Osteocyte (in vitro differentiated cells): ENCODE results near the gene ADCY2. TPM values are rescaled to one million over a fixed set of nuclear protein-coding genes. Genes with fewer than 3 reads are reported as not detected.

Experiments
- DNase-seq: peaks from one replicate; pipeline ENCODE4 v3.0.0; 2021; ENCODE audit warnings: mixed read lengths; ENCODE audit not compliant: unreplicated experiment; ENCODE audit errors: extremely low spot score
- H3K27ac Mint-ChIP-seq: one replicate; pipeline ENCODE4 v1.8.0; 2021; ENCODE audit warnings: mild to moderate bottlenecking, mixed read lengths; ENCODE audit not compliant: unreplicated experiment
- H3K27me3 Mint-ChIP-seq: one replicate; pipeline ENCODE4 v1.8.0; 2021; ENCODE audit warnings: mixed read lengths; ENCODE audit not compliant: unreplicated experiment
- H3K36me3 Mint-ChIP-seq: one replicate; pipeline ENCODE4 v1.8.0; 2021; ENCODE audit warnings: mixed read lengths; ENCODE audit not compliant: unreplicated experiment
- H3K4me1 Mint-ChIP-seq: one replicate; pipeline ENCODE4 v1.8.0; 2021; ENCODE audit warnings: mixed read lengths; ENCODE audit not compliant: unreplicated experiment
- H3K4me3 Mint-ChIP-seq: one replicate; pipeline ENCODE4 v1.8.0; 2021; ENCODE audit warnings: mild to moderate bottlenecking, moderate library complexity, mixed read lengths; ENCODE audit not compliant: unreplicated experiment
- H3K9me3 Mint-ChIP-seq: one replicate; pipeline ENCODE4 v1.8.0; 2021; ENCODE audit warnings: mixed read lengths; ENCODE audit not compliant: unreplicated experiment
- CTCF ChIP-seq: fragments of 200-600 bp; sonication (generic); IDR thresholded peaks from 2 replicates; pipeline ENCODE4 v1.5.0; 2021; ENCODE audit warnings: antibody characterized with exemption, mild to moderate bottlenecking, moderate library complexity
- total RNA-seq: library from RNA; stranded (reverse); gene quantifications from 2 replicates; pipeline ENCODE4 v1.2.1, GENCODE V29; 2021

Gene ADCY2
- total RNA-seq, 1 donor from 2014 or later: not detected

GRCh38 chr5:7813576-7813975, 417.6 kb downstream of the ADCY2 start:
- TF ChIP-seq CTCF: no peak
- peaks cover 29% of the 10 kb centered on the region for H3K27me3 Mint-ChIP-seq
- peaks cover 2% of the 10 kb centered on the region for H3K4me1 Mint-ChIP-seq
- H3K4me3 Mint-ChIP-seq: no peak overlapping the region
- H3K36me3 Mint-ChIP-seq: no peaks in the 10 kb centered on the region
- H3K9me3 Mint-ChIP-seq: no peaks in the 10 kb centered on the region
- no peak overlapping the region for H3K27ac Mint-ChIP-seq
- no peak for DNase-seq

DNA sequence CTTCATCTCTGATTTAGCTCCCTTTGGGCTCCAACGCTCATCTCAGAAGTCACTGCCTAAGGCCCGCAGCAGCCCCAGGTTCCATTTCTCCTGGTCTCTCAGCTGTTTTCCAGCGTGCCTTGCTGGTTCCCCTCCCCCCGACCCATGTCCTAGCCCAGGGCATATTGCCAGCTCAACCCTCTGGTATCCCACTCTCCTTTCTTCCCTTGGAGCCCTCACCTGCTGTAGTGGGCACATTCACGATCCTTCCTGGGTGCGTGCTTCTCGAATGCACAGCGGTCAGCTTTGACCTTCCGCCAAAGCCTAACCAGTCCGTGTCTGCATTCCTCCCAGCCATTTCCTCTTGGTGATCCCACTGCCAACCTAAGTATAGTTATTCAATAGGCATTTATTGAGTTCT, 418.9 kb downstream of the ADCY2 start:
- H3K27me3 Mint-ChIP-seq: peaks cover 27% of the 10 kb centered on the region
- no peaks in the 10 kb centered on the region for H3K9me3 Mint-ChIP-seq
- H3K4me1 Mint-ChIP-seq: peaks cover 2% of the 10 kb centered on the region
- H3K4me3 Mint-ChIP-seq: no peak overlapping the region
- H3K27ac Mint-ChIP-seq: no peak overlapping the region
- no peaks in the 10 kb centered on the region for H3K36me3 Mint-ChIP-seq
- DNase-seq: no peak
- TF ChIP-seq CTCF: no peak

- Mint-ChIP-seq H3K4me3 (no peak overlapping the region), H3K9me3 (no peaks in the 10 kb centered on the region), H3K36me3 (no peaks in the 10 kb centered on the region), H3K4me1 (peaks cover 2% of the 10 kb centered on the region), H3K27ac (no peak overlapping the region), H3K27me3 (peaks cover 23% of the 10 kb centered on the region)
- TF ChIP-seq CTCF: peak; percentile 75
- peak; percentile 89 for DNase-seq
Measured at GRCh38 chr5:7815892-7816534, 420.1 kb downstream of the ADCY2 start.

GRCh38 chr5:7816535-7816901, 420.6 kb downstream of the ADCY2 start:
- no peak for TF ChIP-seq CTCF
- H3K4me3 Mint-ChIP-seq: no peak overlapping the region
- no peaks in the 10 kb centered on the region for H3K36me3 Mint-ChIP-seq
- H3K27ac Mint-ChIP-seq: no peak overlapping the region
- peaks cover 2% of the 10 kb centered on the region for H3K4me1 Mint-ChIP-seq
- no peaks in the 10 kb centered on the region for H3K9me3 Mint-ChIP-seq
- no peak for DNase-seq
- H3K27me3 Mint-ChIP-seq: peaks cover 26% of the 10 kb centered on the region

DNA sequence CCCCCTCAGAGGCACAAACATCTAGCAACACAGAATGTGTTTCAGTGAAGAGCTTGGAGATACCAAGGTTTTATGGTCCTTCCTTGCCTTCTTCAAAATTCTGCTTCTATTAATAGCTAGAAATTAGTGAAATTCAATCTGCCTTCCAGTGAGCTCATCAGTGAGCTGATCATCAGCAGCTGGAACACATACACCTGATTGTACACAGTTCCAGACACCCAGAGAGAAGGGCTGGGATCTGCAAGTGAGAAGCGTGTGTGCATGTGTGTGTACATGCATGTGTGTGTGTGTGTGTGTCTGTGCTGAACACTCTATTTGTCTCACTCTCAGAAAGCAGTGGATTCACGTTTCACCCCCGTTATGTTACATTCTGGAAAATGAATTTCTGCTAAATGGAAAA, 426.5 kb downstream of the ADCY2 start:
- no peak for DNase-seq
- H3K9me3 Mint-ChIP-seq: no peaks in the 10 kb centered on the region
- no peak for TF ChIP-seq CTCF
- no peaks in the 10 kb centered on the region for H3K4me1 Mint-ChIP-seq
- H3K4me3 Mint-ChIP-seq: no peak overlapping the region
- peaks cover 31% of the 10 kb centered on the region for H3K27me3 Mint-ChIP-seq
- no peaks in the 10 kb centered on the region for H3K36me3 Mint-ChIP-seq
- H3K27ac Mint-ChIP-seq: no peak overlapping the region
